Measurements from ENCODE around the gene ESR1.

DNA sequence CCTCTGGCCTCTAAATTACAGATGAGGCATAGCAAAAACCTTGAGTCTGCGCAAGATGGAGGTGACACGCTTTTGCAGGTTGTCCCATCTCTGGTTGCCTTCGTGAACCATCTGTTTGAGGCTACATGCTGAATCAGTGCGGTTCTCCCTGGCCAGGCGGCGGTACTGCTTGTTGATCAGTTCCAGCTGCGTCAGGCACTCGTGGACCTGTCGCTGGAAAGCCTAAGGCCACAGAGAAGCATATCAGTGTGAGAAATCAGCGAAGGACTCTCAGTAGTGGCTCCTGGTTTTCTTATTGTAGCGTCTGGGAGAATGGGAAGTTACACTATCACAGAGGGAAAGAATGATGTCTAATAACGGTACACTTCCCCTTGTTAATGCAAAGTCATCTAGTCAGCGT lies 344.4 kb downstream of the ESR1 start:
- no peak for TF ChIP-seq EZH2 (IDR thresholded peaks at IDR 0.05; ENCODE audit: borderline replicate concordance, low read depth, low read length, severe bottlenecking)
- TF ChIP-seq POLR2A (IDR thresholded peaks at IDR 0.05; ENCODE audit: low read depth, low read length): no peak
- TF ChIP-seq POLR2AphosphoS5 (IDR thresholded peaks at IDR 0.05; ENCODE audit: insufficient read depth, low read depth, low read length): no peak
- TF ChIP-seq MYC (IDR thresholded peaks at IDR 0.05; ENCODE audit: low read depth, low read length): no peak
- no peak for TF ChIP-seq JUN (IDR thresholded peaks at IDR 0.05; ENCODE audit: borderline replicate concordance, insufficient read depth, insufficient read length, low read depth)
- TF ChIP-seq CTCF (IDR thresholded peaks at IDR 0.05; ENCODE audit: extremely low read depth in 1 of 2, insufficient read depth in 1 of 2, low read depth in 1 of 2, low read length in 2 of 2): no peak
